BE2C (cell line): ENCODE measurements around the gene TMIGD3.

Source experiments
- DNase-seq: peaks from one replicate; pipeline ENCODE4 v3.0.0-alpha.2; 2020
- H3K27me3 ChIP-seq: fragments of 250-450 bp; sonication (Bioruptor Pico); 2 replicates; pipeline ENCODE4 v1.5.1; 2020; ENCODE audit warnings: mild to moderate bottlenecking
- H3K36me3 ChIP-seq: fragments of 250-450 bp; sonication (Bioruptor Pico); 2 replicates; pipeline ENCODE4 v1.5.1; 2020; ENCODE audit warnings: mild to moderate bottlenecking
- H3K4me1 ChIP-seq: fragments of 250-450 bp; sonication (Bioruptor Pico); 2 replicates; pipeline ENCODE4 v1.5.1; 2020
- H3K4me3 ChIP-seq: 2 replicates; pipeline ENCODE4 v1.5.1; 2011; ENCODE audit warnings: low read depth, low read length
- H3K9me3 ChIP-seq: fragments of 250-450 bp; sonication (Bioruptor Pico); 2 replicates; pipeline ENCODE4 v1.5.1; 2020
- CTCF ChIP-seq: IDR thresholded peaks from 2 replicates; pipeline ENCODE4 v1.5.1; 2012; ENCODE audit warnings: mild to moderate bottlenecking, low read depth, low read length

The TMIGD3 gene

DNA sequence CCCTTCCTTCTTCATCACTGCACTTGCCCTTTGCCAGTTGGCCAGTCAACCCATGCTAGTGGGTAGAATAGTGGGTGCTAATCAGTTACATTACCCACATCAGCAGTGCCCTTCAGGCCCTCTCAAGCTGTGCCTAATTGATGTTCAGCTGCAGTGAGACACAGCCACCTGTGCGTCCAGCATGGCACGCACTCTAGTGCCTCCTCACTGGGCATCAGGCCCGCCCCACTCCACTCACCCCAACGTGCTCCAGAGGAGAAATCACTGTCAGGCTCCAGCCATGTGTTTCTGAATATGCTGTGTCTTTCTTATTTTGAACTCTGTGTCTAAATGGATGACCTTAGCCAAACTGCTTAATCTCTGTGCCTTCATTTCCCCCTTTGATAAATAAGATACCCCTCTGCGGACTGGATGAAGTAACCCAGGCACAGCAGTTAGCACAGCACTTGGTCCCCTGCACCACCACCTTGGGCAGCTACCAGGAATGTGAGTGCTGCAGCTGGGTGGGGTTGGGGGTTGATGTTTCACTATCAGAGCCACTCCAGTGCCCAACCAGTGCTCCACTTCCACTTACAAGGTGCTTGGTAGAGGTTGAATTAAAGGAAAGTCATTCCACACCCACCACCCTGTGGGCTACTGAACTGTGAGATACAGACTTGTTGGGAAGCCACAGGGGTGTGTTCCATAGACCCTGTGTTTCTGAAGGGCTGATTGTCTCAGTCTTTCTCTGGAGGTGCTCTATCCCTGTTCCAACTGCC, 8.9 kb upstream of the TMIGD3 start:
- Histone ChIP-seq H3K27me3 (no peaks in the 10 kb centered on the region), H3K4me1 (peaks cover 10% of the 10 kb centered on the region), H3K9me3 (no peaks in the 10 kb centered on the region), H3K4me3 (no peak overlapping the region), H3K36me3 (no peaks in the 10 kb centered on the region)
- no peak for DNase-seq
- TF ChIP-seq CTCF: no peak

- no peaks in the 10 kb centered on the region for H3K36me3 ChIP-seq
- H3K27me3 ChIP-seq: no peaks in the 10 kb centered on the region
- H3K9me3 ChIP-seq: no peaks in the 10 kb centered on the region
- TF ChIP-seq CTCF: no peak
- DNase-seq: no peak
- H3K4me1 ChIP-seq: peaks cover 10% of the 10 kb centered on the region
- H3K4me3 ChIP-seq: no peak overlapping the region
These were observed 7.9 kb upstream of the TMIGD3 start for GRCh38 chr1:111511370-111511769.

DNA sequence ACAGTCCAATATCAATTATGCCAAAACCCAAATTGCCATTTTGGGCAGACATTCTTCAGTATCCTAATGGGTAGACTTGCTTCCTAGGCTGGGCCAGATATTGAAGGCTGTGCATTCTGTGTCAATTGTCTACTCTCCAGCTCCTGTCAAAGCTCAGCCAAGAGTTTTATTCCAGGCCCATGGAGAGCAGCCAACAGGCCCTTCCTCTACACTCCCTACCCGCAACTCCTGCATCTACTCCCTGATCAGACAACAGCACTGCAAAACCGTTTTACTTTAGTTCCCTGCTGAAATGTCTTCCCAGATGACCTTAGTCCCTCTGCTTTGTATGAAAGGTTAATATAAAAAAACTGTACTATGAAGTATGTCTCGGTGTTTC, 6.6 kb upstream of the TMIGD3 start:
- H3K4me1 ChIP-seq: peaks cover 10% of the 10 kb centered on the region
- no peaks in the 10 kb centered on the region for H3K27me3 ChIP-seq
- no peak for DNase-seq
- no peaks in the 10 kb centered on the region for H3K36me3 ChIP-seq
- TF ChIP-seq CTCF: no peak
- no peaks in the 10 kb centered on the region for H3K9me3 ChIP-seq
- H3K4me3 ChIP-seq: no peak overlapping the region

DNA sequence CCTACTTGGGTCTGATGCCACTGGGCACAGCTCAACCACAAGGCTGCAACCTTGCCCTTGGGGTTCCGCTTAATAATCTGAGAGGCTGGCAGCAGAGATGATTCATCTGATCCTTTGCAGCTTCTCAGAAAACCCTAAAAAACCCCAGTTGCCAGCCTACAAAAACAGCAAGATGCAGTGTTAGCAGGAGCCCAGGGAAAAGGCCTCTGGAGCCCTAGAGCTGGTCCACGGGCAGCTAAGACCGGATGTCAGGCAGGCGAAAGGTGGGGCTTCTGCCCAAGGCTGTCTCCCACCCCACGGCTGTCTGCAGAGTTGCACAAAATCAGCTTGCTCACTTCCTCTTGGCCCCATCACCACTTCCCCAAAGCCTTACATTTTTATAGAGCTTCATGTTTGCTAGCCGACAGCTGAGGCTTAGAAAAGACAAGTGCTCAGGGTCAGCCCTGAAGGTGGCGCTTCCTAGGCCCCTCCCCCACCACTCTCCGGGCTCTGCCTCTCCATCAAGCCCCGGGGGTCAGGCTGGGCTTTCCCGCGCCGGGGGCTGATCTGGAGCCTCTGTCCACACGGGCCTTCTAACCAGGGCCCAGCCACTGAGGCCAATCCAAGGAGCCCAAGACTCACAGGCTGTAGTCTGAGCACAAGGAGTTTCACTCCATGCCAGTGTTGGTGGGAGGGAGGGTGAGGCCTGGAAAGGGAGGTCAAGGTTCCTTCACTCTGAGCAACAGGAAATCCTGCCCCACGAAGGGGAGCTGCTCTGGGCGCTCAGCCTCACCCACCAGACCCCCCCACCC, 4.2 kb upstream of the TMIGD3 start:
- no peaks in the 10 kb centered on the region for H3K36me3 ChIP-seq
- H3K4me3 ChIP-seq: peak overlapping the region; percentile 64
- no peaks in the 10 kb centered on the region for H3K4me1 ChIP-seq
- no peaks in the 10 kb centered on the region for H3K9me3 ChIP-seq
- peak; percentile 69 for DNase-seq
- no peaks in the 10 kb centered on the region for H3K27me3 ChIP-seq
- peak; percentile 32; the same call in 1 of the 2 replicates for TF ChIP-seq CTCF

DNA sequence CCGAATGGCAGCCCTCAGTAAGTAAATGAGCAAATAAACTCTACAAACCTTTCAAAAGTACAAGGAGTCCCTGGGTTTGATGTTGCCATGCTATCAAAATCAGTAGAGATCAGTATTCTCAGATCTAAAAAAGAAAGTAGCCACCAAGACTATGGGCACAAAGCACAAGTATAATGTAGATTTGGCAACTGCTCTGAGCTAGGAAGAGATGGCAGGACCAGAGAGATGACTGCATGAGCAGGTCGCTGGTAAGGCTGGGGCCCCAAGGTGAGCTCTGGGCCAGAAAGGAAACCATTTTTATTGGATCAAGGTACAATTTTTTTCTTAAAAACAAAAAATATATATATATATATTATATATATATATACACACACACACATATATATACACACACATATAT, 3.1 kb upstream of the TMIGD3 start:
- Histone ChIP-seq H3K4me1 (no peaks in the 10 kb centered on the region), H3K4me3 (no peak overlapping the region), H3K36me3 (no peaks in the 10 kb centered on the region), H3K9me3 (no peaks in the 10 kb centered on the region), H3K27me3 (0 out of 2 replicates have a peak, but pooled peaks cover under 1% of the 10 kb centered on the region)
- no peak for TF ChIP-seq CTCF
- no peak for DNase-seq

DNA sequence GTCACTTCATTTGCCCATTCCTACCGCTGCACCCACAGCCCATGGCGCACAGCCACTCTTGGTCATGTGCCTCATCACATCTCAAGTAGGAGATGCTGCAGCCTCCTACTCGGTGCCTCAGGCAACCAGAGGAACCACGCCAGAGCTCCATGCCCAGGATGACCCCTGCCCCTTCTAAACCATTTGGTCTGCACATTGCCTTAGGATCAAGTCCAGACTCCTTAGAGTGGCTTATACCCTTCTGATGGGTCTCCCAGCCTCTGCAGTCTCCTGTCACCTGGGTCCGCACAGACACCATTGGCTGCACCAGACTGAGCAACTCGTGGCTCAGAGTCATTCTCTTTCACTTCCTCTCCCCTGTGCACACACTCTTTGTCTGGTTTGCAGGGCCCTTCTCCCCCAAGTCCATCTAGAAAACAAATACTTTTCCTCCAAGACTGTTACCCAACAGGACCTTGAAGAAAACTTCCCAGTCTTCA, 2.2 kb upstream of the TMIGD3 start:
- no peak overlapping the region for H3K4me3 ChIP-seq
- H3K27me3 ChIP-seq: 0 out of 2 replicates have a peak, but pooled peaks cover 2% of the 10 kb centered on the region
- TF ChIP-seq CTCF: no peak
- H3K4me1 ChIP-seq: no peaks in the 10 kb centered on the region
- H3K9me3 ChIP-seq: no peaks in the 10 kb centered on the region
- H3K36me3 ChIP-seq: no peaks in the 10 kb centered on the region
- DNase-seq: no peak
